Upper lobe of left lung (tissue), 4 donors: ENCODE results near the gene CD300LB.

Experiments
- CTCF ChIP-seq, 6 experiments: fragments of 450-650 bp in 4 of 6; fragments of 200-600 bp in 2 of 6; sonication (generic) in 2 of 6; IDR thresholded peaks; one replicate each; pipeline ENCODE4 v1.5.1; 2016 to 2019; ENCODE audit warnings: antibody characterized with exemption in 6 of 6
- POLR2AphosphoS5 ChIP-seq, 2 donors: sonication (generic); formaldehyde crosslinking; IDR thresholded peaks; one replicate each; pipeline ENCODE4 v1.5.1; 2017; ENCODE audit warnings: antibody characterized with exemption in 2 of 2

- TF ChIP-seq CTCF (IDR thresholded peaks at IDR 0.05): no peak
- TF ChIP-seq POLR2AphosphoS5 (IDR thresholded peaks at IDR 0.05): no peak
Measured at GRCh38 chr17:74549343-74549742, 18.1 kb upstream of the CD300LB start.
